ENCODE data around the gene SEMA4B.

DNA sequence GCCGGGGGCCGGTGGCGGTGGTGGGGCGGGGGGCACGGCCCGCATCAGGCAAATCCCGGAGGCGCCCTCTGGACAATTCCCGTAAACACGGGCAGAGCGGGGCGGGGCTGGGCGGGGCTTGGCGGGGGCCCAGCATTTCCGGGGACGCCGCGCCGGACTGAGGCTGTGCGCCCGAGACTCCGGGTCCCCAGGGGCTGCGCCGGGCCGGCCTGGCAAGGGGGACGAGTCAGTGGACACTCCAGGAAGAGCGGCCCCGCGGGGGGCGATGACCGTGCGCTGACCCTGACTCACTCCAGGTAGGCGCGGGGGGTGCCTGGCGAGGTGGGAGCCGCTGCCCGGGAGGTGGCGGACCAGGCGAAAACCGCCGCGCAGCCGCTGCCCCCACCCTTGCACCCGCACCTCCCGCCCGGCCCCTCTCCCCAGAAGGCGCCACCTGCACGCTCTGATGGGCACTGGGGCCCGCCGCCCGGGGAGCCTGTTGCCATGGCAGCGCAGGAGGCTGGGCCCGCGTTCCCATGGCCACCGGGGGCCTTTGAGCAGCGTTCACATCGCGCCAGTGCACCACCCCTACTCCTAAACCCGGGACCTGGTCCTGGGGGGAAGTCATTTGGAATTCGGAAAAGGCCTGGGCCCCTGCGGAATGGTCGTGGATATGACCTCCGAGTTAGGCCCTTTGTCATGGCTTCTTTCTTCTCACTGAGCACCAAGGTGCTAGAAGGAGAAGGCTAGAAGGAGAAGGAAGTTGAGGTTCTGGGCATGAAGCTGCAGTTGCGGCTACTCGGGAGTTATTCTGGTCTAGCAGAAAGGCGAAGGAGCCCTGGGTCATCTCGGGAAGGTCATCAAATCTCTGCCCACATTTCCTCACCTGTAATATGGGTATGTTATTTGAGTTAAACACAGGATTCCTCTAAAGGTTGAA lies 16.1 kb upstream of the SEMA4B start:
- no peak for TF ChIP-seq POLR2A (IDR thresholded peaks at IDR 0.05; ENCODE audit: low read depth, low read length)
- no peak for TF ChIP-seq POLR2AphosphoS5 (IDR thresholded peaks at IDR 0.05; ENCODE audit: low read depth, low read length)
